Stimulated activated CD8-positive, alpha-beta memory T cell treated with anti-CD3 and anti-CD28 coated beads, Interleukin-4, amount 100 ng/mL, for 1 hour (primary cell): ENCODE measurements around the gene UBAP1.
"Not testable (repeated sequence)": the region's sequence is repeated elsewhere in the genome, so short reads cannot be mapped to it uniquely, and the experiment has no call there.

Experiments used
- DNase-seq, 2 donors: peaks; one replicate each; pipeline ENCODE4 v3.0.0-alpha.2; 2020; ENCODE audit warnings: low read depth in 2 of 2, low spot score in 1 of 2

The UBAP1 gene

DNA sequence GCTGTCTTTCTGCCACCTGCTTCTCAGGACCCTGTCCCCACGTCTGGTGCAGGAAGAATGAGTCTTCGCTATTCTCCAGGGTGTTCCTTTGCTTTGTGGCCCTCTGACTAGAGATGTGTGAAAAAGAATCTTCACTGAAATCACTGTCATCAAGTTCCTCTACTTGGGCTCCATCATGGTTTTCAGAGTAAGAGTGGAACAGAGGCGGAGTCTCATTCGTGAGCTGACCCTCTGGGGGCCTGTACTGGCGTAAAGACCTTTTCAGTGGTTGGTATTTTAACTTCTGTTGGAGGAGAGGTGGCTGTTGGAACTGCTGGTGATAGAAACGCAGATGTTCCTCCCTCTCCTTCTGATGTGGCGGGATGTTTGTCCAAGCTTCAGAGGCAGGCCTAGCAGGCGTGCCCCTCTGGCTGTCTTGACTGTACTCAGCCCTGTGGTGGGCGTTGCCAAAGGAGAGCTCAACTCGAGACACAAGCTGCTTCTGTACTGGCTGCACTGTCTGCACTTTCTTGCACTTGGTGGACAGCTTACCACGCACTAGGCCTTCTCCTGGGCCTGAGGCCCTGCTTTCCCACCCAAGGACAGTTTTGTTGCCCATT, 78.2 kb downstream of the UBAP1 start:
- no peak for DNase-seq

DNA sequence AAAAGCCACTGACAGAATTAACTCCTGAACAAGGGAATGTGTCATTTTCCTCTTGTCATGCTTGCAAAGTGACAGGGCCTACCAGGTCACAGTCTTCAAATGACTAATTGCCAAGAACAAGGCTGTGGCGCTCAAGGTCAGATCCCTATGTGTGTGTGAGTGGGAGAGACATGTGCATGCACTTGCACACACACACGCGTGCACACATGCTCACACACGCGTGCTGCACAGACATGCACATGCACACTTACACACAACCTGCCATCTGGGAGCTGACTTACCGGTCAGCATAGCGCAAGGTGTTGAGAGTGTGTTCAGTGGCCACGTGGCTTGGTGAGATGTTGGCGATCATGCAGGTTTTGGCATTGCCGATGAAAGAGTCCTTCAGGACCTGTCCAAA, 80.5 kb downstream of the UBAP1 start:
- DNase-seq: no peak

DNA sequence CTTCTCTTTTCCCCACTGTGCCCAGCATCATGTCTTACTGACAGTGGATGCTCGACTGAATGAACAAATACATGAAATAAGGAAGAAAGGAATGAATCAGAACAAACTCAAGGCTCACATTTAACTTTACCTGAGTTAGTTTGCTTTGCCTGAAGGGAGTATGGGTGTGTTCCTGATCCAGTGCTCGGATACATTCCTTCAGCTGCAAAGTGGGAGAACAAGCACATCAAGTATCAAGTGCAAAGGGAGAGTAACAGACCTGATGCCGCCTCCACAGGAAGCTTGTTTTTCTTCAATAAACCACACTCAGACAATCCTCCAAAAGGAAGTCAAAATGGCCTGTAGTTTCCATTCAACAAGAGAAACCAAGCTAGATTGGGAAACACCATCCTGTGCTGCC, 84.1 kb downstream of the UBAP1 start:
- DNase-seq: no peak

DNA sequence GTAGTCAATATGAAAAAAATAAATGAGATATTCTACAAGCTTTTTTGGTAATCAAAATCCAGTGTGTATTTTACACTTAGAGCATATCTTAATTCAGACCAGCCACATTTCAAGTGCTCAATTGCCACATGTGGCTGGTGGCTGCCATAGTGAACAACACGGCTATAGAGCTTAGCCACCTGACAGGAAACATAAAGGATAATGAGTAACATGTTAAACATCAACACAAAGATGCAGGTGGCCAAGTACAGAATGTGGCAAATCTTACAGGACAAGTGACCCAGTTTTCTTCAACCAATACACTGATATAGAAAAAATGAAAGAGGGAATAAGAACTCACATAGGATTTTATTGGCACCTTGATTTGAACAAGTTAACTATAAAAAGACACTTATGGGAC, 88.8 kb downstream of the UBAP1 start:
- DNase-seq: no peak

DNA sequence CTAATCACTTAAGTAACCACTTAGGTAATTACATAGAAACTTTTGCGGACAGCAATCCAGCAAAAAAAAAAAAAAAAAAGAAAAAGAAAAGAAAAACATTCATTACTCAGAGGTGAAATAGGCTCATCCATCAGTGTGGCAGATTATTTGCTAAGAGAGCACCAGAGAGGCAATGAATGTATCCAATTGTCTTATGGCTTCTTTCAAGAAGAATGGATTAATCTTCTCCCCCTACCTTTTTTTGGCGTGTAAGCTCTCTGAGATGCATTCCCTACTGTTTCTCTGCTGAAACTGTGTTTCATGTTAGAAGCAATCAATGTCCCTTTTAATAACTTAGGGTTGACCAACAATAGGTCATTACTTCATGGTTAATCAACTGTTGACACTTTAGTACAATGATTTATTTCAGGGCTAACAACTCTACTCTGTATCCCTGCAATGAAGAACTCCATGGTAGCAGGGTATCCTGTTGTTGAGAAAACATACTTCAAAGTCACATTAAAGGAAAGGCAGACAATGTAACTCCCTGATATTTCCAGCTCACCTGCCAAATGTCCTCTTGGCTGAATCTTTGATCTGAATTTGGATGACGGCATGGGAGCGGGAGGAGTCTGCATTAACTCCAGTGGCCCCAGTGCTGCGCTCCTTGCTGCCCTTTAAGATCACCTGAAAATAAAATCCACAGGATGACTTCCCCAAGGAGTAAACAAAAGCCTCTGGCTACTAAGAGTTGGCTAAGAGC, 92.6 kb downstream of the UBAP1 start:
- no peak for DNase-seq

DNA sequence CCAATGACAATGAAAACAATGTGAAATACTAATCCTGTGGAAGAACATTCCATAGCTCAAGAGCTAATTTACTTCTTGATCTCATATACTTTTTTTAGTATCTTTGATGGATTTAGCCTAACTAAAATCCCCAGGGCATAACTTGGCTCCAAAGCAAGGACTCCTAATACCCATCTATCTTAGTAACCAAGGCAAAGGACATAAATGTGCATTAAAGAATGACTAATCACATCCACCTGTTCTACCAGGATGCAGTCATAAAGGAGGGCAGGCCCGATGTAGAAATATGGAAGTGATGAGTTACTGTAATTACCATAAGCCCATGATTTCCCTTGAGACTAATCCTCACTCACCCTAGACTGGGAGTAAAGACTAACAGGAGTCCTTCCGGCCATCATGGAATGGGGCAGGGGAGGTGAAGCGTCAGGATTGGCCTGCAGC, 93.3 kb downstream of the UBAP1 start:
- DNase-seq: no peak

DNA sequence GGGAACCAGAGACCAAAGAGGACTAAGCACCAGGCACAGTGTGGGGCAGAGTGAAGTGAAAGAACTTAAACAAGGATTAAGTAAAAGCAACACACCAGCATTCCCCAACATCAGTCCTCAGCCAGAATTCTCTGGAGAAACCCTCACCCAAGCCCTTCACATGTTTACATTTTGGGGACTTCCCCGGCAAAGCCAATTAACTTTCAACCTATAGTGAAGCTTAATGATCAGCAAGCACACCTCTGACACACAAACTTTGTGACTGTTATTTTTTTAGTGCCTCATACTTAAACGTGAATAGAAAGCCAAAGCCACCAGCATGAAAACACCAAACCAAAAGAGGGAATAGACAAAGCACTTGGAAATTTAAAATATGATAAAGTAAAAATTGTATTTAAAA, 94.7 kb downstream of the UBAP1 start:
- DNase-seq: not testable (repeated sequence)

DNA sequence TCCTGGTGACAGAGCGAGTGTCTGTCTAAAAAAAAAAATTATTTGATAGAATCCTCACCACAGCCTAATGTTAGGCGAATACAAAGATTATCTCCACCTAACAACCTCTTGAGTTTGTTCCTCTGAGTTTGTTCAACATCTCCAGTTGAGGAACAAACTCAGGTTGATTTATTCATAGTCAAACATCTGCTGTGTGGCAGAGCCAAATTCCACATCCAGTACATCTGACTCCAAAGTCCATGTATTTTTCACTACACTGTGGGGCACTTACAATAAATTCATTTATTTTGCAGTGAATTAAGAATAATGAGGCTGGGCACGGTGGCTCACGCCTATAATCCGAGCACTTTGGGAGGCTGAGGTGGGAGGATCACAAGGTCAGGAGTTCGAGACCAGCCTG, 97.0 kb downstream of the UBAP1 start:
- DNase-seq: no peak

DNA sequence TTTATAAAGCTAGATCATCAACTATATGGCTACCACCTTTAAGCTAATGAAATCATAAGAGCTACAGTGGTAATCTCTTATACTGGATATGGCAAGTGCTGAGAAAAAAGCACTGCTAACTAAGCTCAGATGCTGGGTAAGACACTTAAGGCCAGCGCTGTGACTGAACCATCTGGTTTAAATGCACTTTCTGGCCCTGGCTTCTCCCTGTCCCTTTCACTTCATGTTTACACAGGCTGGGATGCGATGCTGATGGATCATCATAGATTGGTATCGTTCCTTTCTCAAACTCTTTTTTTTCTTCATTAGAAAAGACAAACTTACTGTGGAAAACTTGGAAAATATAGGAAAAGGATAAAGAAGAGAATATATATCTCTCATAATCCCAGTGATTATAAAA, 97.9 kb downstream of the UBAP1 start:
- no peak for DNase-seq

DNA sequence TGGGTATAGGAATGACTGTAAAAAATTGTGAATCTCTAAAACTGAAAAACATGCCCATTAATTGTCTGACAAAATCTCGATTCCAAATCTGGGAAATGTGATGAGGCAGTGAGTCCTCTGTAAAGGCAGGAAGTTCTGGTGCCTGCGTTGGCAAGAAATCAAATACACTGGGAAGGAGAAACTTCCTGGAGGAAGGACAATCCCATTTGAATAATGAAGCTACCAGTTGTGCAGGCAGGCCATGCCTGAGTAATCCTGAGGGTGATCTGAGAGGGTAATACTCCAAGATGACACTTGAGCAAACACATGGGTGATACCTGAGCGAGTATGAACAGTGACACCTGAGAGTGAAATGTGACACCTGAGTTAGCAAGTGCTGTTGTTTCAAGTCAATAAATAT, 100.6 kb downstream of the UBAP1 start:
- DNase-seq: no peak

DNA sequence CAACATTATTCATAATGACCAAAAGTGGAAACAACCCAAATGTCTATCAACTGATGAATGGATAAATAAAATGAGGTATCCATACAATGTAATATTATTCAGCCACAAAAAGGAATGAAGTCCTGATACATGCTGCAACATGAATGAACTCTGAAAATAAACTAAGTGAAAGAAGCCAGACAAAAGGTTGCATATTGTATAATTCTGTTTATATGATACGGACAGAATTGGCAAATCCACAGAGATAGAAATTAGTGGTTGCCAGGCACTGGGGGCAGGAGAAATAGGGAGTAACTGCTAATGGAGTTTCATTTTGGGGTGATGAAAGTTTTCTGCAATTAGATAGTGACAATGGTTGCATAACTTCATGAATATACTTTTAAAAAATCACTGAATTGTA, 103.3 kb downstream of the UBAP1 start:
- no peak for DNase-seq

DNA sequence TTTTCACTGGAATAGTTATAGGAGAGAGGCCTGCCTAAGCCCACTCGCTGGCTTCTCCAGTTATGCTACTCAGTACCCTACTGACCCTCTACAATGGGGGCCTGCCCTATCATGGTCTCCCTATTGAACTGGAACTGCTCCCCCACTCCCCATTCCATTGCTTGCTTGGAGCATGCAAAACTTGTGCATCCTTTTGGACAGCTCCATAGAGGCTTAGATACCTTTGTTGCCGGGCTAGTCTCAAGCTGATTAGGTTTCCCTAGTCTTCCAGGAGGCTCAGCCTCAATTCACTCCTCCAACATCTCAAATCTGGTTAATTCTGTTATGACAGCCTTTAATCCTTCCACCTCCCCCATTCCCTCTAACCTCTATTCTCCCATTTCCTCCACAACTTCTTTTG, 110.3 kb downstream of the UBAP1 start:
- DNase-seq: no peak

DNA sequence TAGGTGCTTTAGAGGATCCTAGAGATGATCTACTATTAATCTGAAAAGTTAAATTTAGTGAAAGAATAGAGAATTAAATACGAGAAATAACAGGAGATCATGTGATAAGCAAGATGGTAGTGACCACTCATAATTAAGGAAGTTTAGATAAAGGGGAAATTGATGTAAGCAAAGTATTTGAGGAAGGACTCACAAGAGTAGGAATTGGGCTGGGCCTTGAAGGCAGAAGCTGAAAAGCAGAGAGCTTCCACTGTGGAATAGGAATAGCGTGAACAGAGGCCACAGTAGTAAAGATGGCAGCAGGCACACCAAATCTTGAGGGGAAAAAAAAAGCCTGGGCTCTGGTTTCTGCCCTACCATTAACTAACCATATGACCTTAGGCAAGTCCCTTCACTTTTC, 112.2 kb downstream of the UBAP1 start:
- no peak for DNase-seq

DNA sequence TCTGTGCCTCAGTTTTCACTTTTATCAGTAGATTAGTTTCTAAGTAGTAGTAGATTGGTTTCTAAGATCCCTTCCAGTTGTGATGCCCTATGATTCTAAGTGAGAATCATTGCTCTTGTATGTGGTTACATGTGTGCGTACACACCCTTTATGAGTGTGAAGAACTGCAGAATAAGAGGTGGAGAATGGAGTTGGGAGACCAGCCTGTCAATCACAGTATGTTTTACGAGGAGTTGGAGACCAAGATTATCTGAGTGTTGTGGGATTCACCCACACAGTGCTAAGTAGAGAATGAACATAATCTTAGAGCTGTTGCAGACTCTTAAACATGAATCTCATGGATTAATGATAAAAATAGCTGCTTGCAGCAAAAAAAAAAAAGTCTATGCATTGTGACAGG, 112.6 kb downstream of the UBAP1 start:
- DNase-seq: no peak

DNA sequence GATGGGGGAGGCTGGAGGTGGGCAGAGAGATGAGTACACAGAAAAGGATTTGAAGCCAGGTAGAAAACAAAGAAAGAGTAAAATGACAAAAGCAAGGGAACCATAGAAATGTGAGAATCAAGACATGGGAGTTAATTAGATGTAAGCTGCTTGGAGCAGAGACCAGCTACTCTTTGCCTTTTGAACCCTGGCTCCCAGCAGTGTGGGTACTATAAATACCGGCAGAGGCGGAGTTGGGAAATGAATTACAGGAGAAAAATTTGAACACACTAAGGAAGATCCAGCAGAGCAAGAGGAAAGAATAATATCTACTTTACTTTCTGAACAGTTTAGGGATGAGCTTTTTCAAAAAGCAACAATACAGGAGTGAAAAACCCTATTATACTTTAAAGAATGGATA, 113.7 kb downstream of the UBAP1 start:
- DNase-seq: no peak

DNA sequence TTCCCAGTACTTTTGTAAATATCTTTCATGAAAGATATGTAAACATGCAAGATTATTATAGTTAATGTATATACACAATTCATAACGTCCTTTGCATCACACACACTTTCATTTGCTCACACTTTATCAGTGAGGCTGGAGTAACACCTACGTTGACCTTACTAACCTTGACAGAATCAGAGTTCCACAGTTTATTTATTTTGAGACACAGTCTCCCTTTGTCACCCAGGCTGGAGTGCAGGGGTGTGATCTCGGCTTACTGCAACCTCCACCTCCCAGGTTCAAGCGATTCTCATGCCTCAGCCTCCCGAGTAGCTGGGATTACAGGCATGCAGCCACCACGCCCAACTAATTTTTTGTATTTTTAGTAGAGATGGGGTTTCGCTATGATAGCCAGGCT, 122.2 kb downstream of the UBAP1 start:
- DNase-seq: not testable (repeated sequence)
